Caco-2 (cell line): ENCODE data around the gene PDE4DIP. TPM values are rescaled to one million over a fixed set of nuclear protein-coding genes. Genes with fewer than 3 reads are reported as not detected.
"Not testable (repeated sequence)": the region's sequence is repeated elsewhere in the genome, so short reads cannot be mapped to it uniquely, and the experiment has no call there.

Experiments
- BruUV-seq: library from RNA; stranded (reverse); fragments of 400-500 nt; replicated peaks from 2 replicates; lab custom pipeline; 2021; lab: Mats Ljungman, UMichigan
- CTCF ChIA-PET: fragments of 300-600 bp; sonication (Branson Sonifier 250); formaldehyde crosslinking; loops from one replicate; lab custom pipeline; 2022; ENCODE audit warnings: antibody characterized with exemption; lab: Charles Lee
- POLR2A ChIA-PET: fragments of 300-600 bp; sonication (Branson Sonifier 250); formaldehyde crosslinking; loops from one replicate; lab custom pipeline; 2022; ENCODE audit warnings: antibody characterized with exemption; lab: Charles Lee
- DNase-seq, 2 experiments: peaks; one replicate each; pipeline versions ENCODE4 v3.0.0 to v3.0.0-alpha.2; 2020 to 2022
- H3K27me3 ChIP-seq: replicated peaks from 2 replicates; pipeline ENCODE4 v1.6.0; 2011; ENCODE audit warnings: low read length; ENCODE audit not compliant: control insufficient read depth, insufficient read depth
- H3K36me3 ChIP-seq: 2 replicates; pipeline ENCODE4 v1.5.1; 2011; ENCODE audit warnings: low read length; ENCODE audit not compliant: control insufficient read depth, insufficient read depth
- H3K4me1 ChIP-seq: fragments of 250-450 bp; sonication (Bioruptor Pico); 2 replicates; pipeline ENCODE4 v1.5.1; 2020; ENCODE audit warnings: mild to moderate bottlenecking
- H3K4me3 ChIP-seq: 2 replicates; pipeline ENCODE4 v1.5.1; 2011; ENCODE audit warnings: low read depth, mild to moderate bottlenecking, control low read depth, low read length
- H3K9me3 ChIP-seq: fragments of 250-450 bp; sonication (Bioruptor Pico); 2 replicates; pipeline ENCODE4 v1.5.1; 2020; ENCODE audit warnings: mild to moderate bottlenecking, moderate library complexity
- H3K27ac Mint-ChIP-seq: one replicate; pipeline ENCODE4 v1.8.0; 2022; ENCODE audit warnings: mixed read lengths; ENCODE audit not compliant: unreplicated experiment
- H3K27me3 Mint-ChIP-seq: one replicate; pipeline ENCODE4 v1.8.0; 2022; ENCODE audit warnings: mixed read lengths; ENCODE audit not compliant: insufficient read depth, unreplicated experiment
- H3K36me3 Mint-ChIP-seq: one replicate; pipeline ENCODE4 v1.8.0; 2022; ENCODE audit warnings: mild to moderate bottlenecking, mixed read lengths; ENCODE audit not compliant: insufficient read depth, unreplicated experiment
- H3K4me1 Mint-ChIP-seq: one replicate; pipeline ENCODE4 v1.8.0; 2022; ENCODE audit warnings: low read depth, mixed read lengths; ENCODE audit not compliant: unreplicated experiment
- H3K4me3 Mint-ChIP-seq: one replicate; pipeline ENCODE4 v1.8.0; 2022; ENCODE audit warnings: mild to moderate bottlenecking, moderate library complexity, mixed read lengths; ENCODE audit not compliant: unreplicated experiment
- H3K9me3 Mint-ChIP-seq: one replicate; pipeline ENCODE4 v1.8.0; 2022; ENCODE audit warnings: mixed read lengths; ENCODE audit not compliant: unreplicated experiment
- intact Hi-C: fragments of 100-400 bp; cut with micrococcal nuclease; formaldehyde crosslinking; loops from one replicate; pipeline ENCODE4 v1.10.0; 2022; ENCODE audit not compliant: unreplicated experiment
- total RNA-seq: library from RNA; stranded (reverse); gene quantifications from 2 replicates; pipeline ENCODE4 v1.2.3, GENCODE V29; 2022

The PDE4DIP gene
- total RNA-seq, 1 experiment from 2014 or later = 30.8 TPM

DNA sequence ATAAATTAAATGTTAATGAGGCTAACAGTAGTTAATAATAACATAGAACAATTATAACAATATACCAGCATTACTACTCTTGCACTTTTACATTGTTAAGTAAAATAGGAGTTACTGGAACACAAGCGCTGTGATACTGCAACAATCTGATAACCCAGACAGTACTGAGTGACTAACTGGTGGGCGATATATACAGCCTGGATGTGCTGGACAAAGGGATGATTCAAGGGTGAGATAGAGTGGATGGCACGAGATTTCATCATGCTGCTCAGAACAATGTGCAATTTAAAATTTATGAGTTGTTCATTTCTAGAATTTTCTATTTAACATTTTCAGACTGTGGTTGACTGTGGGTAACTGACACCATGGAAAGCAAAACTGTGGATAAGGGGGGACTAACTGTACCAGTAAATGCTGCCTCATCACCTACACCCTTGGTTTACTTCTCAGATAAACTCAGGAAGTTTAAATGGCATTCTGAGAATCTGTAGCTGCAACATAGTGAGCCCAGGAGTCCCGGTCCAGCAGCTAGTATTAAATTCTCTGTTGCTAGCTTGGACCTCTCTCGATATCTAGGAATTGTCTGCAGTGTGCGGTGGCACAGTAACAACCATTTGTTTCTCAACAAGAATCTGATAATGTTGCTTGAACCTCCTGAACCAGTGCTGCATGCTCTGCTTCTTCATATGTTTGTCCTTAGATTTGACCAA, 24.9 kb downstream of the PDE4DIP start:
- H3K4me1 Mint-ChIP-seq, H3K4me3 Mint-ChIP-seq, H3K36me3 Mint-ChIP-seq, H3K4me1 ChIP-seq, H3K27me3 Mint-ChIP-seq, H3K4me3 ChIP-seq, H3K27me3 ChIP-seq, DNase-seq, H3K36me3 ChIP-seq, intact Hi-C loops, POLR2A ChIA-PET, CTCF ChIA-PET, H3K27ac Mint-ChIP-seq, BruUV-seq, H3K9me3 Mint-ChIP-seq, H3K9me3 ChIP-seq: not testable (repeated sequence)

DNA sequence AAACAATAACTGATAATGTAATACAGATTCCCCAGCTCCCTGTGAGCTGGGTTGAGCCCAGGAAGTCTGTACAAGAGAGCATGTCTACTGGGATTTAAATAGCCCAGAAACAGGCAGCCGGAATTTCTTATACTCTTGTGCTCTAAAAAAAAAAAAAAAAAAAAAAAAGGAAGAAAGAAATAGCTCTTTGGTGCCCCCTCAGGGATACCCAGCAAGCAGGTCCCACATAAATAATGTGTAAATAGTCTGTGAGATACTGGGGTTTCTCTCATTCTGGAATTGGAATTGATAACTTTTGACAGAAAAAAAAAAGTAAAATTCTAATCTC, 25.4 kb downstream of the PDE4DIP start:
- POLR2A ChIA-PET, H3K36me3 ChIP-seq, H3K9me3 ChIP-seq, H3K4me1 Mint-ChIP-seq, H3K27me3 Mint-ChIP-seq, H3K27me3 ChIP-seq, DNase-seq, CTCF ChIA-PET, intact Hi-C loops, BruUV-seq, H3K4me3 Mint-ChIP-seq, H3K4me1 ChIP-seq, H3K36me3 Mint-ChIP-seq, H3K27ac Mint-ChIP-seq, H3K4me3 ChIP-seq, H3K9me3 Mint-ChIP-seq: not testable (repeated sequence)

DNA sequence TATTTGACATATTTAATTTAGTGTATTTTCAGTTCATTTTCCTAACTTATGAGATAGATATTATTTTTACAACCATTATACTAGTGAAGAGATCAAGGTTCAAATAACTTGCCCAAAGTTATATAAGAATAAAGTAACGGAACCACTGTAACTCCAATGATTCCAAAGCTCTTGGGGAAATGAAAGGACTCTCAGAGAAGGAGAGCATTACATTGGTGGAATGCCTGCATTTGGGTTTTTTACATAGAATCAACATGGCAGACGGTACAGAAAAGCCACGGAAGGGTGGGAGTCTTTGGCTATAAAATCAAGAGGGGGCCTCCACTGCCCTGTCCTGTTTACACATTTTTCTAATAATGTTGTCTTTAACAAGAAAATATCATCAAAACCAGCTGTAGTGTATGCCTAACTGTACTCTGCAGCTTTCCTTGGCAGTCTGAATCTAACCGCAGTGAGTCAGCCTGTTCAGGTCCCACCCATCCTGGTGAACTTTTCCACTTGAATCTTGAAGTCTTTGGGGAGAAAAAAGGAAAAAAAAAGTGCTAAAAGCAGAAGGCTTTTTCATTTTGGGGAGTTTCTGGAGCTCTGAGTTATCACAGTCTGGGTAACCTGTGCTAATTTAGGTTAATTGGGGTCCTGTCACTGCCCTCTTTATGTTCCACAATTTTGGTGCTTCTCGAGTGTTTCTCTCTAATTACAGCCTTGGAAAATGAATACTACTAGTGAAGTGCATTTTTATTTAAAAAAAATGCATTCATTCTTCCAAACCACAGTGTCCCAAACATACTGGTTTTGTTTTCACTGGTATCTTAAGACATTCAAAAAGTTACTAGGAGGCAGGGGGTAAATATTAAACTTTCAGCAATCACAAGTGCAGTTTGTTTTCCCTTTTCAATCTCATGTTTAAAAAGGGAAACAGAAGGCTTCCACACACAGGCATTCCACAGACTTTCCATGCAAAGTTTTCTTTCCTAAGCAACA, 30.5 kb downstream of the PDE4DIP start:
- H3K9me3 ChIP-seq, H3K4me3 Mint-ChIP-seq, BruUV-seq, H3K4me1 Mint-ChIP-seq, POLR2A ChIA-PET, CTCF ChIA-PET, H3K9me3 Mint-ChIP-seq, H3K27ac Mint-ChIP-seq, intact Hi-C loops, H3K4me3 ChIP-seq, H3K27me3 Mint-ChIP-seq, H3K4me1 ChIP-seq, DNase-seq, H3K36me3 Mint-ChIP-seq, H3K36me3 ChIP-seq, H3K27me3 ChIP-seq: not testable (repeated sequence)

DNA sequence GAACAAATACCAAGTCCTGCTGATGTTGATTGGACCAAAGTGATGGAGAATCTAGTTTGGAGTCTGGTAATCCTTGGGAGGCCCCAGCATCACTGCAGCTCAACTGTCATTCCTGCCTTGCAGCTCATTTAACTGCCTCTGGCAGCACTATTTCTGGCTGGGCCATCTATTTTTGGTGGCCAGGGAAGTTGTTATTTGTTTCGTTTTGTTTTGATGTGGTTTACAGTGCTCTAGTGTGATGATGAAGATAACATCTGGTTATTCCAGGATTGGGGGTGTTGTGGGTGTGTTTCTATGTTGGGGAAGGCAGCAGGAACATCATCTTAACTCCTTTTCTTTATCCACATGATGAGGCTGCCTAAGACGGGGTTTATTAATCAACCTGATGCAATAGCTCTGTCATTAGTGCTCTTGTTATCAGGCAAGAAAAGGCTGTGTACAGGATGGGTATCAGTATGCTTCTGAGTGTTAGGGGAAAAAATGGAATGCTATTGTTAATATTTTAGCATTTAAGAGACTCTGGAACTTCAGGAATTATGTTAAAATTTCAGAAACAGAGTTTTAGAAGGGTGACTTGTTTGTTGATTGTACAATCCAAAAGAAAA, 35.7 kb downstream of the PDE4DIP start:
- H3K4me1 Mint-ChIP-seq, DNase-seq, CTCF ChIA-PET, H3K4me3 Mint-ChIP-seq, BruUV-seq, intact Hi-C loops, H3K9me3 Mint-ChIP-seq, H3K4me1 ChIP-seq, H3K9me3 ChIP-seq, H3K36me3 Mint-ChIP-seq, H3K27ac Mint-ChIP-seq, H3K27me3 ChIP-seq, POLR2A ChIA-PET, H3K27me3 Mint-ChIP-seq, H3K36me3 ChIP-seq, H3K4me3 ChIP-seq: not testable (repeated sequence)

DNA sequence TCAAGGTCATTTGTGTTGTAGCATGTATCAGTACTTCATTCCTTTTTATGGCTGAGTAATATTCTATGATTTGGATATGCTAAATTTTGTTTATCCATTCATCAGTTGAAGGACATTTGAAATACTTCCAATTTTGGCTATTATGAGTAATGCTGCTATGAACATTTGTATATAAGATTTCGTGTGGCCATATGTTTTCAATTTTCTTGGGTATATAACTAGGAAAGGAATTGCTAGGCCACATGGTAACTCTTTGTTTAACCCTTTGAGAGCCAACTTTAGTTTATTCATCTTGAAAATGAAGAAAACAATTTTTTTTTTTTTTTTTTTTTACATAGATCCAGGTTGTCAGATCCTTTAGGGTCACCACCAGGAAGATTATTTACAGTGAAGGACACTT, 37.0 kb downstream of the PDE4DIP start:
- H3K4me3 Mint-ChIP-seq, H3K27me3 Mint-ChIP-seq, H3K4me1 ChIP-seq, BruUV-seq, intact Hi-C loops, H3K9me3 Mint-ChIP-seq, H3K27me3 ChIP-seq, H3K36me3 Mint-ChIP-seq, H3K27ac Mint-ChIP-seq, CTCF ChIA-PET, H3K4me3 ChIP-seq, POLR2A ChIA-PET, H3K4me1 Mint-ChIP-seq, H3K9me3 ChIP-seq, DNase-seq, H3K36me3 ChIP-seq: not testable (repeated sequence)

- BruUV-seq, H3K36me3 Mint-ChIP-seq, CTCF ChIA-PET, H3K27me3 Mint-ChIP-seq, H3K9me3 ChIP-seq, H3K36me3 ChIP-seq, H3K4me3 ChIP-seq, DNase-seq, POLR2A ChIA-PET, H3K9me3 Mint-ChIP-seq, intact Hi-C loops, H3K27me3 ChIP-seq, H3K4me1 ChIP-seq, H3K4me3 Mint-ChIP-seq, H3K27ac Mint-ChIP-seq, H3K4me1 Mint-ChIP-seq: not testable (repeated sequence)
These were observed 41.0 kb downstream of the PDE4DIP start for GRCh38 chr1:148885219-148885618.
